IMR-90 (cell line): ENCODE measurements around the gene COA3. TPM values are rescaled to one million over a fixed set of nuclear protein-coding genes. Genes with fewer than 3 reads are reported as not detected.

Experiments used
- ATAC-seq: fragments of 200-7000 bp; cut with Tn5 transposase; 2 replicates; pipeline ENCODE4 v1.9.1; 2020; ENCODE audit warnings: low read depth, mild to moderate bottlenecking, moderate library complexity
- BruUV-seq: library from RNA; stranded (reverse); fragments of 400-500 nt; replicated peaks from 2 replicates; lab custom pipeline; 2021; lab: Mats Ljungman, UMichigan
- CTCF ChIA-PET: fragments of 300-600 bp; formaldehyde crosslinking; extraction: SDS; loops from one replicate; lab custom pipeline; 2021; ENCODE audit warnings: antibody characterized with exemption; lab: Yijun Ruan, JAX
- POLR2A ChIA-PET: fragments of 300-600 bp; sonication (Branson Sonifier 250); formaldehyde crosslinking; loops from one replicate; lab custom pipeline; 2022; ENCODE audit warnings: antibody characterized with exemption; ENCODE audit not compliant: unreplicated experiment; lab: Charles Lee
- DNase-seq: peaks from one replicate; pipeline ENCODE4 v3.0.0; 2013
- H2AFZ ChIP-seq: replicated peaks from 2 replicates; pipeline ENCODE3; 2013; ENCODE audit warnings: low read length, mild to moderate bottlenecking; ENCODE audit not compliant: poor library complexity
- H2AK5ac ChIP-seq: 2 replicates; pipeline ENCODE4 v1.6.1; 2013; ENCODE audit warnings: low read depth, low read length, inconsistent platforms
- H2AK9ac ChIP-seq: replicated peaks from 2 replicates; pipeline ENCODE3; 2013; ENCODE audit warnings: mild to moderate bottlenecking, low read depth, low read length, moderate library complexity; ENCODE audit not compliant: poor library complexity
- H2BK120ac ChIP-seq: 2 replicates; pipeline ENCODE4 v1.6.1; 2013; ENCODE audit warnings: low read depth, low read length, inconsistent platforms
- H2BK15ac ChIP-seq: 3 replicates; pipeline ENCODE4 v1.6.1; 2013; ENCODE audit warnings: low read depth, low read length, inconsistent platforms
- H2BK20ac ChIP-seq: 2 replicates; pipeline ENCODE4 v1.6.1; 2013; ENCODE audit warnings: low read depth, mild to moderate bottlenecking, inconsistent platforms, low read length, moderate library complexity
- H2BK5ac ChIP-seq: 2 replicates; pipeline ENCODE4 v1.6.1; 2013; ENCODE audit warnings: mild to moderate bottlenecking, low read depth, low read length, inconsistent platforms; ENCODE audit not compliant: poor library complexity, severe bottlenecking
- H3K14ac ChIP-seq: replicated peaks from 2 replicates; pipeline ENCODE4 v1.6.1; 2013; ENCODE audit warnings: low read depth, low read length, inconsistent platforms
- H3K18ac ChIP-seq: 2 replicates; pipeline ENCODE4 v1.6.1; 2013; ENCODE audit warnings: low read depth, low read length, control low read depth
- H3K23ac ChIP-seq: 2 replicates; pipeline ENCODE4 v1.6.1; 2013; ENCODE audit warnings: low read depth, low read length, inconsistent platforms
- H3K27ac ChIP-seq: 2 replicates; pipeline ENCODE4 v1.5.1; 2013; ENCODE audit warnings: mild to moderate bottlenecking, control low read depth, low read length; ENCODE audit not compliant: insufficient read depth
- H3K27me3 ChIP-seq: 2 replicates; pipeline ENCODE4 v1.6.1; 2013; ENCODE audit warnings: low read length; ENCODE audit not compliant: control insufficient read depth, insufficient read depth
- H3K36me3 ChIP-seq: 2 replicates; pipeline ENCODE4 v1.6.1; 2013; ENCODE audit warnings: low read length, mixed read lengths; ENCODE audit not compliant: control insufficient read depth, insufficient read depth
- H3K4ac ChIP-seq: 2 replicates; pipeline ENCODE4 v1.6.1; 2013; ENCODE audit warnings: low read depth, low read length, inconsistent platforms
- H3K4me1 ChIP-seq: 2 replicates; pipeline ENCODE4 v1.6.1; 2013; ENCODE audit warnings: low read length, mixed read lengths; ENCODE audit not compliant: control insufficient read depth, insufficient read depth
- H3K4me2 ChIP-seq: 2 replicates; pipeline ENCODE4 v1.6.1; 2013; ENCODE audit warnings: low read depth, mild to moderate bottlenecking, control low read depth, low read length, moderate library complexity
- H3K4me3 ChIP-seq: 2 replicates; pipeline ENCODE4 v1.5.1; 2013; ENCODE audit warnings: low read depth, mild to moderate bottlenecking, control low read depth, low read length, moderate library complexity; ENCODE audit not compliant: insufficient read depth
- H3K56ac ChIP-seq: 2 replicates; pipeline ENCODE4 v1.6.1; 2013; ENCODE audit warnings: low read length, inconsistent platforms; ENCODE audit not compliant: insufficient read depth; ENCODE audit errors: extremely low read depth
- H3K79me1 ChIP-seq, 2 experiments: 2 replicates each; pipeline ENCODE4 v1.6.1; 2013; ENCODE audit warnings: low read length in 2 of 2, inconsistent platforms in 1 of 2, low read depth in 1 of 2
- H3K9ac ChIP-seq: 2 replicates; pipeline ENCODE4 v1.6.1; 2013; ENCODE audit warnings: low read depth, low read length, control low read depth
- H3K9me1 ChIP-seq: 2 replicates; pipeline ENCODE4 v1.6.1; 2013; ENCODE audit warnings: low read length, inconsistent platforms; ENCODE audit not compliant: insufficient read depth
- H3K9me3 ChIP-seq: 2 replicates; pipeline ENCODE4 v1.6.1; 2013; ENCODE audit warnings: low read length; ENCODE audit not compliant: control insufficient read depth, insufficient read depth
- H4K20me1 ChIP-seq: 2 replicates; pipeline ENCODE4 v1.6.1; 2013; ENCODE audit warnings: low read length, inconsistent platforms; ENCODE audit not compliant: insufficient read depth
- H4K5ac ChIP-seq: 2 replicates; pipeline ENCODE4 v1.6.1; 2013; ENCODE audit warnings: mild to moderate bottlenecking, low read depth, low read length, control low read depth
- H4K8ac ChIP-seq, 2 experiments: 2 replicates each; pipeline ENCODE4 v1.6.1; 2013; ENCODE audit warnings: low read depth in 2 of 2, low read length in 2 of 2, control low read depth in 1 of 2, inconsistent platforms in 1 of 2
- H4K91ac ChIP-seq: 2 replicates; pipeline ENCODE4 v1.6.1; 2013; ENCODE audit warnings: low read depth, low read length, inconsistent platforms; ENCODE audit not compliant: insufficient read depth
- BHLHE40 ChIP-seq: fragments of 150-350 bp; IDR thresholded peaks from 2 replicates; pipeline ENCODE4 v1.6.1; 2016; ENCODE audit warnings: mild to moderate bottlenecking, low read depth, low read length
- CEBPB ChIP-seq: IDR thresholded peaks from 2 replicates; pipeline ENCODE4 v1.6.1; 2012; ENCODE audit warnings: low read depth, low read length, improper control_type of control experiment
- CHD1 ChIP-seq: IDR thresholded peaks from 2 replicates; pipeline ENCODE4 v1.6.1; 2012; ENCODE audit warnings: low read depth, low read length, improper control_type of control experiment
- CTCF ChIP-seq: conservative IDR thresholded peaks from 2 replicates; pipeline ENCODE4 v1.5.1; 2012; ENCODE audit warnings: mild to moderate bottlenecking, low read depth, low read length, improper control_type of control experiment
- FOS ChIP-seq: fragments of 150-350 bp; IDR thresholded peaks from 2 replicates; pipeline ENCODE4 v1.6.1; 2016; ENCODE audit warnings: low read depth, low read length
- MAFK ChIP-seq: IDR thresholded peaks from 2 replicates; pipeline ENCODE4 v1.6.1; 2012; ENCODE audit warnings: low read depth, low read length, improper control_type of control experiment
- MAZ ChIP-seq: IDR thresholded peaks from 2 replicates; pipeline ENCODE4 v1.6.1; 2012; ENCODE audit warnings: low read depth, mild to moderate bottlenecking, low read length, improper control_type of control experiment, moderate library complexity, borderline replicate concordance
- MXI1 ChIP-seq: IDR thresholded peaks from 2 replicates; pipeline ENCODE4 v1.6.1; 2012; ENCODE audit warnings: low read depth, mild to moderate bottlenecking, low read length, moderate library complexity, borderline replicate concordance
- NFE2L2 ChIP-seq: fragments of 150-350 bp; IDR thresholded peaks from 2 replicates; pipeline ENCODE4 v1.6.1; 2016; ENCODE audit warnings: low read depth, mild to moderate bottlenecking, low read length
- POLR2A ChIP-seq: IDR thresholded peaks from 2 replicates; pipeline ENCODE4 v1.6.1; 2012; ENCODE audit warnings: mild to moderate bottlenecking, low read depth, low read length
- RAD21 ChIP-seq: IDR thresholded peaks from 2 replicates; pipeline ENCODE4 v1.6.1; 2012; ENCODE audit warnings: low read length, improper control_type of control experiment
- RCOR1 ChIP-seq: IDR thresholded peaks from 2 replicates; pipeline ENCODE4 v1.6.1; 2012; ENCODE audit warnings: mild to moderate bottlenecking, low read length, improper control_type of control experiment; ENCODE audit not compliant: insufficient replicate concordance
- SMC3 ChIP-seq: fragments of 150-350 bp; IDR thresholded peaks from 2 replicates; pipeline ENCODE4 v1.6.1; 2016; ENCODE audit warnings: low read depth, mild to moderate bottlenecking, antibody characterized with exemption, low read length, moderate library complexity
- USF2 ChIP-seq: fragments of 150-350 bp; IDR thresholded peaks from 2 replicates; pipeline ENCODE4 v1.6.1; 2017; ENCODE audit warnings: mild to moderate bottlenecking, antibody characterized with exemption, low read length, low read depth
- WGBS, 2 experiments: methylation state at CpG; one replicate each; pipeline versions ENCODE4 v1.1.5 to v1.1.7; 2013; ENCODE audit warnings: missing lambda C conversion rate in 2 of 2; ENCODE audit not compliant: insufficient read length in 1 of 2; ENCODE audit errors: extremely low coverage in 2 of 2; 5-methylcytosine and 5-hydroxymethylcytosine counted together
- dilution Hi-C: fragments of 300-500 bp; cut with HindIII; formaldehyde crosslinking; loops from one replicate; pipeline ENCODE4 v1.14.3; 2018; ENCODE audit warnings: low sequenced_read_pairs; ENCODE audit not compliant: unreplicated experiment
- in situ Hi-C: fragments of 300-500 bp; cut with MboI; formaldehyde crosslinking; loops from 3 replicates; pipeline ENCODE4 v1.14.3; 2019; ENCODE audit warnings: low sequenced_read_pairs, inconsistent platforms, mixed read lengths
- intact Hi-C: fragments of 100-400 bp; cut with micrococcal nuclease; formaldehyde crosslinking; loops from 2 replicates; pipeline ENCODE4 v1.10.0; 2022
- polyA plus RNA-seq, 3 experiments: library from polyadenylated mRNA; depleted of rRNA; stranded (reverse); fragments of >200 nt; gene quantifications; 2 replicates each; pipeline ENCODE4 v1.2.3, GENCODE V29; 2012; ENCODE audit warnings: low replicate concordance in 1 of 3
- total RNA-seq: library from RNA; depleted of rRNA; stranded (reverse); fragments of >200 nt; gene quantifications from 2 replicates; pipeline ENCODE4 v1.2.3, GENCODE V29; 2012
- TF ChIP-seq, protein P1 (sequence below): fragments of 150-350 bp; IDR thresholded peaks from 2 replicates; pipeline ENCODE4 v1.6.1; 2016; ENCODE audit warnings: low read depth, mild to moderate bottlenecking, low read length, moderate library complexity, borderline replicate concordance

Gene COA3
- total and polyA plus RNA-seq, 2 of the 4 experiments (the other 2 are of a cell fraction): 66.8 to 78.1 TPM

- CTCF ChIA-PET: interaction anchor here (2.2 kb wide), 1 partner anchor 11 kb away, joined by 8 read pairs; no protein-coding TSS in a partner anchor
- BruUV-seq: no TSS peak
- no peak overlapping the region for H3K14ac ChIP-seq
- H2BK5ac ChIP-seq: no peak overlapping the region
- no peak overlapping the region for H2AFZ ChIP-seq
- no peak overlapping the region for H2BK120ac ChIP-seq
- H3K4me3 ChIP-seq: no peak overlapping the region
- DNase-seq: peak; percentile 37
- no peak overlapping the region for H2AK5ac ChIP-seq
- in situ Hi-C loops: no loop called here
- no peak overlapping the region for H3K4me2 ChIP-seq
- no peak overlapping the region for H3K27ac ChIP-seq
- H3K23ac ChIP-seq: no peak overlapping the region
- H3K9me3 ChIP-seq: no peaks in the 10 kb centered on the region
- no peak overlapping the region for H4K8ac ChIP-seq
- dilution Hi-C loops: no loop called here
- H3K56ac ChIP-seq: no peak overlapping the region
- no peaks in the 10 kb centered on the region for H4K20me1 ChIP-seq
- WGBS, 2 experiments: 50% methylated on average over 1 of the region's 2 CpGs; no CpG with 5 or more reads in 1 of the 2 experiments
- no peaks in the 10 kb centered on the region; the same call in 1 of the 2 replicates for H3K4me1 ChIP-seq
- no peak overlapping the region for H2BK20ac ChIP-seq
- ATAC-seq: no peak
- intact Hi-C loops: loop anchor here (5.0 kb wide), 1 partner anchor 58 kb away; the partner anchor contains the start of gene RAMP2
- no peak overlapping the region for H3K18ac ChIP-seq
- no peak overlapping the region for H2AK9ac ChIP-seq
- no peaks in the 10 kb centered on the region for H3K27me3 ChIP-seq
- no peak overlapping the region for H4K5ac ChIP-seq
- peaks cover 35% of the 10 kb centered on the region for H3K36me3 ChIP-seq
- H3K9ac ChIP-seq: no peak overlapping the region
- POLR2A ChIA-PET: no interaction called here
- H3K9me1 ChIP-seq: 0 out of 2 replicates have a peak, but pooled peaks cover 4% of the 10 kb centered on the region
- H3K79me1 ChIP-seq: peaks cover 33 to 43% of the 10 kb centered on the region in 2 experiments
- H4K91ac ChIP-seq: no peak overlapping the region
- no peak overlapping the region for H3K4ac ChIP-seq
- H2BK15ac ChIP-seq: no peak overlapping the region
- TF ChIP-seq CTCF (peak; percentile 67), FOS (no peak), CEBPB (no peak), USF2 (no peak), POLR2A (no peak), CHD1 (no peak), BHLHE40 (no peak), RAD21 (peak; percentile 36), NFE2L2 (no peak), MAZ (no peak), SMC3 (peak; percentile 29; the same call in 1 of the 2 replicates), MAFK (0 out of 2 replicates have a peak, but pooled peaks have one; percentile 6), MXI1 (0 out of 2 replicates have a peak, but pooled peaks have one; percentile 19), RCOR1 (no peak)
- TF ChIP-seq, protein P1, sequence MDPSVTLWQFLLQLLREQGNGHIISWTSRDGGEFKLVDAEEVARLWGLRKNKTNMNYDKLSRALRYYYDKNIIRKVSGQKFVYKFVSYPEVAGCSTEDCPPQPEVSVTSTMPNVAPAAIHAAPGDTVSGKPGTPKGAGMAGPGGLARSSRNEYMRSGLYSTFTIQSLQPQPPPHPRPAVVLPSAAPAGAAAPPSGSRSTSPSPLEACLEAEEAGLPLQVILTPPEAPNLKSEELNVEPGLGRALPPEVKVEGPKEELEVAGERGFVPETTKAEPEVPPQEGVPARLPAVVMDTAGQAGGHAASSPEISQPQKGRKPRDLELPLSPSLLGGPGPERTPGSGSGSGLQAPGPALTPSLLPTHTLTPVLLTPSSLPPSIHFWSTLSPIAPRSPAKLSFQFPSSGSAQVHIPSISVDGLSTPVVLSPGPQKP: no peak
Measured at GRCh38 chr17:42819939-42820535, 21.5 kb upstream of the COA3 start.
